NB4 (cell line): ENCODE results near the gene ABCC12.

ENCODE experiments used
- MAX ChIP-seq: IDR thresholded peaks from 2 replicates; pipeline ENCODE4 v1.6.1; 2011; ENCODE audit warnings: low read depth, low read length
- MYC ChIP-seq: IDR thresholded peaks from 2 replicates; pipeline ENCODE4 v1.6.1; 2011; ENCODE audit warnings: low read depth, low read length
- POLR2A ChIP-seq: IDR thresholded peaks from 2 replicates; pipeline ENCODE4 v1.6.1; 2011; ENCODE audit warnings: mild to moderate bottlenecking; ENCODE audit not compliant: insufficient read length; ENCODE audit errors: extremely low read depth
- TF ChIP-seq, protein P1 (sequence below): IDR thresholded peaks from one replicate; pipeline ENCODE4 v1.5.1; 2012; ENCODE audit warnings: low read depth, low read length

DNA sequence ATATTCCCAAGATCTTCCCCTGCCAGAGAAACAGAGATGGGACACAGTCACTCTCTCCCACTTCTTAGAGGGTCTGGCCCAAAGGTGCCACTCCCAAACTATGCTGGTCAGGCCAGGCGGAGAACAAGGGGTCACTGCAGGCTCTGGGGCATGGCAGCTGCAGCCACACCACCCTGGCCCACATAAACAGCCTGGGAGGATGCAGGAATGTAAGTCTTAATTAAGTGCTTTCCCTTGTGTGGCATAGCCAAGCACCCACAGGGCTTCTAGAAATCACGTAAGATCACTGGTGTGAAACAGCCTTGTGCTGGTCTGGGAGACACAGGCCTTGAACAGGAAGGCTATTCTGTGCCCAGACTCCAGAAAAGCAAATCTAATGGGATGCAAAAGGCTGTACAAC, 31.5 kb downstream of the ABCC12 start:
- TF ChIP-seq POLR2A (no peak), MAX (no peak), MYC (no peak)
- TF ChIP-seq, protein P1, sequence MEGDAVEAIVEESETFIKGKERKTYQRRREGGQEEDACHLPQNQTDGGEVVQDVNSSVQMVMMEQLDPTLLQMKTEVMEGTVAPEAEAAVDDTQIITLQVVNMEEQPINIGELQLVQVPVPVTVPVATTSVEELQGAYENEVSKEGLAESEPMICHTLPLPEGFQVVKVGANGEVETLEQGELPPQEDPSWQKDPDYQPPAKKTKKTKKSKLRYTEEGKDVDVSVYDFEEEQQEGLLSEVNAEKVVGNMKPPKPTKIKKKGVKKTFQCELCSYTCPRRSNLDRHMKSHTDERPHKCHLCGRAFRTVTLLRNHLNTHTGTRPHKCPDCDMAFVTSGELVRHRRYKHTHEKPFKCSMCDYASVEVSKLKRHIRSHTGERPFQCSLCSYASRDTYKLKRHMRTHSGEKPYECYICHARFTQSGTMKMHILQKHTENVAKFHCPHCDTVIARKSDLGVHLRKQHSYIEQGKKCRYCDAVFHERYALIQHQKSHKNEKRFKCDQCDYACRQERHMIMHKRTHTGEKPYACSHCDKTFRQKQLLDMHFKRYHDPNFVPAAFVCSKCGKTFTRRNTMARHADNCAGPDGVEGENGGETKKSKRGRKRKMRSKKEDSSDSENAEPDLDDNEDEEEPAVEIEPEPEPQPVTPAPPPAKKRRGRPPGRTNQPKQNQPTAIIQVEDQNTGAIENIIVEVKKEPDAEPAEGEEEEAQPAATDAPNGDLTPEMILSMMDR = no peak
